Dermis microvascular lymphatic vessel endothelial cell (primary cell): Measurements from ENCODE around the gene LAMB4. TPM values are rescaled to one million over a fixed set of nuclear protein-coding genes. Genes with fewer than 3 reads are reported as not detected.

Experiments used
- DNase-seq, 2 donors: peaks; one replicate each; pipeline versions ENCODE4 v3.0.0 to v3.0.0-alpha.2; 2010; ENCODE audit warnings: low read depth in 2 of 2
- total RNA-seq: library from RNA; depleted of rRNA; stranded (reverse); fragments of >200 nt; gene quantifications from 2 replicates; pipeline ENCODE4 v1.2.1, GENCODE V29; 2014

The LAMB4 gene
- total RNA-seq = 0.13 TPM in 2 replicates

DNA sequence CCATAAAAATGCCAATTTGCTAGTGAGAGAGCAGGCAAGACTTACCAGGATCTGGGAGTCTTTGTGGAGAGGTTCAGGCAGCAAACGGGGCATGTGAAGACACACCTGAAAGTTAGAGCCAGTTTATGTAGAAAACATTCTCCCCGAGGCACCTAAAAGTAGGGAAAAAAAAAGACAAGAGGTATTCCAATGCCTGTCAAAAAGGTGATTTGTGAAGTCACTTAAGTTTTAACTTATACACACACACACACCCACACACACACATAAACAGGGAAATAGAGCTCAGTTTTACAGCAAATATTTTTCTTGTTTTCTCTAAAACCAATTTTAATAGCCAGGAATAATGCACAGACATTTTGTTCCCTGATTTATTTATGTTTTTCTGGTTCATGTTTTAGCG is at the start of gene LAMB4:
Gene LAMB4, minus strand, starts transcription at position 101 of the 400 bp plus-strand sequence. CDS start 7,197 bp downstream, outside the sequence.
- DNase-seq = no peak

GRCh38 chr7:108178398-108178797 is 48.2 kb upstream of the LAMB4 start:
- peak in 1 of 2 donors; percentile 33 for DNase-seq

DNA sequence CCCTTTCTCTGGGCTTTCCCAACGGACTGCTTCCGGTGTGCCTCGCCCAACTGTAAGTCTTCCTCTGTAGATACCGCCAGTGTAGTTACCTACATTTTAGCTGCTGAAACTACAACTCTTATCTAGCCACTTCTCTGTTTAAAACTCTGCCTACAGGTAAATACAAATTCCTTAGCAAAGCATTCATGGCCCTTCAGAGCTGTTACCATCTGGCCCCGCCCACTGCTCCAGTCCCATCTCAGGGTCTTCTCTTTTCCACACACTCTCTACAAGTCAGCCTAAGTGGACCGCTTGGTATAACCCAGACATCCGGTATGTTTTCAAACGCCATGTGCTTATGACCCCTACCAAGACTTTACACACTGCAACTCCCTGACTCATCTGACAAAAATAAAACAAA is 41.0 kb upstream of the LAMB4 start:
- no peak for DNase-seq

DNA sequence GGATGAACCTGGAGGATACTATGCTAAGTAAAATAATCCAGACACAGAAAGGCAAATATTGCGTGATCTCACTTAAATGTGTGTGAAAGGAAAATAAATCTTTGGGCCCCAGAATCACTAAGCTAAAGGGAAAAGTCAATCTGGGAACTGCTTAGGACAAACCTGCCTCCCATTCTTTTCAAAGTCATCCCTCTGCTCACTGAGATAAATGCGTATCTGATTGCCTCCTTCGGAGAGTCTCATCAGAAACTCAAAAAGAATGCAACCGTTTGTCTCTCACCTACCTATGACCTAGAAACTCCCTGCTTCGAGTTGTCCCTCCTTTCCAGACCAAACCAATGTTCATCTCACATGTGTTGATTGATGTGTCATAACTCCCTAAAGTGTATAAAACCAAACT is 40.1 kb upstream of the LAMB4 start:
- no peak for DNase-seq

DNA sequence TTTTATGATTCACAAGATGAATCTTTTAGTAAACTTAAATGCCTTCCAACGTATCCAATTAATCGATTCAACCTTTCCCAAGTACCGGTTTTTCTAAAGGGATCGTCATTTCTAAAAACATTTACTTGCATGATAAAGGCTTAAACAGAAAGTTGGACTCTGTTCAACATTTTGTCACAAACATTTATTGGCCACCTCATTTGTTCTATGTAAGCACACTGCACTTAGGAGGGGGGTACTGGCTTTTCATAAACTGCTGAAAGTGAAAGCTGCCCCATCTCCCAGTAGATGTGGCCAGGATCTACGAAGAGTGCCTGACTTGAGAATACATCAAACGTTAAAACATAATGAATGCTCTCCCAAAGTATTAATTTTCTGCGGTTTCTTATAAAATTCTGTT is 37.3 kb upstream of the LAMB4 start:
- DNase-seq = no peak

DNA sequence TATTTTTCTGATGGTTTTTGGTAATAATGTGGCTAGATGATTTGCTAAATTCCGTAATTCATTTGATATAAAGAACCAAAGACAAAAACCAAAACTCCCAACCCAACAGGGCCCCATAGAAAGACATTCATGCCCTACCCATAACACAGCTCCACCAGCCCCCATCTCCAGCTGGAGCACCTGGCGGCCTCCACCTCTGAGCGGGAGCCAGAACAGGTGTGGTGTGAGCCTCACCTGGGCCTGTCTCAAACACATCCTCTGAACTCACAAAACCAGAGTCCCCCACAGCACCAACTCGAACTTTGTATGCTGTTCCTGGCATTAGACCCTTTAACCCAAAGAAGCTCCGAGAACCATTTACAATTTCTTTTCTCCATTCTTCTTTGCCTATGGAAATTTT is 36.5 kb upstream of the LAMB4 start:
- no peak for DNase-seq

- no peak for DNase-seq
Observed at GRCh38 chr7:108165723-108166122, 35.6 kb upstream of the LAMB4 start.

DNA sequence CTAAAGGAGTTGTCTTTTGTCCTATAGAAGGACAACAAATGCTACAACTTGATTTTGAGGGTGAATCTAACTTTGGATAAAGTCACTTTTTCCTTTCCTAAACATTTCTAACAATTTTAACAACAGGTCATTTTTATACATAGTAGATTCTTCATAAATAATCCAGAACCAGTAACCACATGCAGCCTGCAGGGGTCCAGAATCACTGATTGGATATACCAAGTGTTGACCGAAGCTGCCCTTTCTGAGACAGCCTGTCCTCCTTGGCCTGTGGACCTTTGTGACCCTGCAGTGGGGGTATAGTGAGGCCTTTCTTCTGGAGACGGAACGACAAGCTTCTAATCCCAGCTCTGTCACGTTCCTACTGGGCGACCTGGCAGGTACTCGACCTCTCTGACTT is 34.8 kb upstream of the LAMB4 start:
- no peak for DNase-seq

DNA sequence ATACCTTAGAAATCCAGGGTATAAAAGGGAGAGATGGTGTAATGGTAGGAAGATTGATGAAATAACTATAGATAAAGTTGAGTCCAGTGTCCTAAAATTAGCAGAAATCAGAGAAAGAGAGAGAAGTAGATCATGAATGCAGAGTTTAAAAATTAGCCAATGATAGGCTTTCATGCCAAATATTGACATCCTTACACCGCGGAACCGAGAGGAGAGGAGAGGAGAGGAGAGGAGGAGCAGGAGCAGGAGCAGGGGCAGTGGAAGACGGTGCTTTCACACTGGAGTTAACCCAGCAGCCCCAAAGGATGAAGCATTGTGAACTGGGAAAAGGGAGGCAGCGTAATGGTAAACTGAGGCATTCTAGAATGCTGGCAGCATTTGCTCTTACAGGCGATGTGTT is 34.2 kb upstream of the LAMB4 start:
- no peak for DNase-seq

GRCh38 chr7:108158776-108159175 is 28.6 kb upstream of the LAMB4 start:
- no peak for DNase-seq

GRCh38 chr7:108157606-108158335 is 27.6 kb upstream of the LAMB4 start:
- DNase-seq = no peak

DNA sequence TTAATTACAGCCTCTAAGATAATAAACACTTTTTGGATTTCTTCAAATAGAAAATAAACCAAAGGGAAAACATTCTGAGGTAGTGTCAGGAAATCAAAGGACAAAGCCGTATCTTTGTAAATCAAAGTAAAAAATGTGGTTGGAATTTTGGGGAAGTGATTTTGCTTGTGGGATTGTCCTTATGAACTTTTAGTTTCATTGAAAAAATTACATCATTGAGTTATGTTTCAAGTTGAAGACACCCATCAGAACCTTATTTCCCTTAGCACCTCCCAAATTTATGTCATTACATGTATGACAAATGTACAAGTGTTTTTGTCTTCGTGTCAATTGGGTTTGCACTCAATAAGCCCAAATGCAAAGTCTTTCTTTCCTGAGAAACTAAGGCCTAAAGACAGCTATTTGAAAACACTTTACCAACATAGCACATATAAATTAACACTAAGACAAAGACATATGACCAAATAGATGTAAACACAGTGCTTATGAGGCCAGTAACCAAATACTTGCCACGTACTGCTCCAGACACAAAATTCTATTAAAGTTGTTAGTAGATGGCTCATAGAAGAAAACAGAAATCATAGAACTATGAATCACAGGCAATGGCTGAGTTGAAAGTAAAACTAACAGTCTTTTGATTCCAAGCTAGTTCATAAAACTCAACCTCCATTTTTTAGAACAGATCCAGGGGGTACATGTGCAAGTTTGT is 26.9 kb upstream of the LAMB4 start:
- DNase-seq = no peak

DNA sequence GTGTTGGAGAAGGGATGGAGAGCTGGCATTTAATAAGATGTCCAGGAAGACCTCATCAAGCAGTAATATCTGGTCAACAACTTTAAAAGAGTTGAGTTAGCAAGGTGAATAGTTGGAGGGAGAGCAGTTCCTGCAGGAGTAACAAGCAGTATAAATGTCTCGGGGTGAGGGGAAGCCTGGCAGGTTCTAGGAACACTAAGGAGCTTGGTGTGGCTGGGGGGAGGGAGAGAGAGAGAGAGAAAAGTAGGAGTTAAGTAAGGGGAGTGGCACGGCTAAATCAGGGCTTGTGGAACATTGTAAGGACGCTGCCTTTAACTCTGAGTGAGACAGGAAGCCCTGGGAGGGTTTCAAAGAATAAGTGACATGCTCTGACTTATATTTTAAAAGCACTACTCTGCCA is 22.0 kb upstream of the LAMB4 start:
- no peak for DNase-seq

DNA sequence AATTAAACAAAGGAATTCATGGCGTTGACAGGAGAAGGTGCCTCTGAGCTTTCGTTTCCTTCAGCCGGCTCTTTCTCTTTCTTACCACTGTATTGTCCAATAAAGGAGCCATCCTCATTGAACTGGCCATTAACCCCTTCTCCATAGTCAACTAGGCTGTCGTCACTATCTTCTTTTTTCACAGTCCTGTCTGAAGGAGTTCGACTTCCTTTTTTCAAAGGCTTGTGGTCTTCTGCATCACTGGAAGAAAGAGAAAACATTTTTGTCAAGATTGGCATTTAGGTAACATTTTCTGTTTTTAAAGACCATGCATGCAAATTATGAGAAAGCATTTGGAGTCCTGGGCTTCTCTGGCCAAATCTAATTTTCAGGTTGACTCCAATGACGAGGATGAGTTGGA is 19.7 kb upstream of the LAMB4 start:
- no peak for DNase-seq

GRCh38 chr7:108149119-108149518 is 19.0 kb upstream of the LAMB4 start:
- no peak for DNase-seq

GRCh38 chr7:108147031-108147563 is 16.9 kb upstream of the LAMB4 start:
- DNase-seq = no peak

DNA sequence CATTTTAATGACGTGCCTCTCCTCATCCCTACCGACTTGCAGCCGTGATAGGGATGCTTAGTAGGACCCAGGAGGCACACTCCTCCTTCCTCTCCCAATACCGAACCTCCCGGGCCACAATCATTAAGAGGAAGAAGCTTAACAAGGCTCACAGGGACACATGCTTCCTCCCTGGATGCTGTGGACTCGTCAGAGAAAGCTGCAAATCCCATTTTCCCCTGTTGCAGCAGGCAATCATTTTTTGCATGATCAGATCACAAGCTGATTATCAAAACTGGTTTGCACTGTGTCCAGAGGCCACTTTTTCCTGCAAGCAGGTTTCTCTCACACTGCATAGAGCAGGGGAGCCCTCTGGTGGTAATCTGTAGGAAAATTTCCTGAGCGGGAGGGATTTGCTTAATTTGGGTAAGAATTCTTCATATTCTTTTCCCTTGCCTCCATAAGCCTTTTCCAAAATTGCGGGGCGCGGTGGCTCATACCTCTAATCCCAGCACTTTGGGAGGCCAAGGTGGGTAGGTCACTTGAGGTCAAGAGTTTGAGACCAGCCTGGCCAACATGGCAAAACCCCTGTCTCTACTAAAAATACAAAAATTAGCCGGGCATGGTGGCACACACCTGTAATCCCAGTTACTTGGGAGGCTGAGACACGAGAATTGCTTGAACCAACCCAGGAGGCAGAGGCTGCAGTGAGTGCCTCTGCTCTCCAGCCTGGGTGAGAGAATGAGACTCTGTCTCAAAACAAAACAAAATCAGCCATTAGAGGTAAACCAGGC is 16.1 kb upstream of the LAMB4 start:
- peak; percentile 77 to 84 for DNase-seq

GRCh38 chr7:108145401-108145800 is 15.2 kb upstream of the LAMB4 start:
- no peak for DNase-seq

DNA sequence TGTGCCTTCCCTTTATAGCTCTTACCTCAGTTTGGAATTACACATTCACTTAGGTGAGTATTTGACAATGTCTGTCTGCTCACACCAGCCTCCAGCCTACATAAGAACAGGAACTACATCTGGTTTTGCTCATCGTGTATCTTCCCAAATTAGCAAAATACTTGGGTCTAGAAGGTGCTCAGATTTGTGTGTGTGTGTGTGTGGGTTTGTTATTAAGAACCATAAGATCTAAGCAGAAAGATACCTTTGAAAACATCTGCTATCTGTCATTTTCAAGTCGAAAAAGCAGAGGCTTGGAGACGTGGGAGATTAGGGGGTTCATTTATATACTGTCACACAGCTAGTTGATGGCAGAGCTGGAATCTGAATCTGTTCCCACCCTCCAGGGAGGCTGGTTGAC is 14.8 kb upstream of the LAMB4 start:
- DNase-seq = no peak

GRCh38 chr7:108143658-108144420 is 13.7 kb upstream of the LAMB4 start:
- no peak for DNase-seq

DNA sequence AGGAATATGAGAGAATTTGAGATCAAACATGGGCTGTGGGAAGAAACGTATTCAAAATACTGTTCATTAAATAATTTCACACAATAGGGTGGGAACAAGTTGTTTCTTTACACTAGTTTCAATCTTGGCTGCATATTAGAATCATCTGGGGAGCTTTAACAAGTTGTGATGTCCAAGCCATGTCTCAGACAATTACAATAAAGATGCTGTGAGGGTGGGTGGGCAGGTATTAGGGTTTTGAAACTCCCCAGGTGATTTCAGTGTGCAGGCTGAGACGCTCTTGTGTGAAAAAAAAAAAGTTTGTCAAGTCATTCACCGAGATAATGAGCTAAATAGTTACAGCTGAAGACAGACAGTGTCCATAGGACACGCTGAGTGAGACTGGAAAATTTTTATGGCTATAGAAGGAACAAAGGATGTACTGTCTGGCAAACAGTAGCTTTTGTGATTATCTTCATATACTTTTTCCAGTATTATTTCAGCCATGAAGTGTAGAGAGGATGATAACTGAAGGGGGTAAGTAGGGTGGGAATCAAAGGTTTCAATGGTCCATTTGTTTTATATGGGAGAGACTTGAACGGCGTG is 12.6 kb upstream of the LAMB4 start:
- DNase-seq = no peak
